ENCODE measurements around the gene ZFP36L1. TPM values are rescaled to one million over a fixed set of nuclear protein-coding genes. Genes with fewer than 3 reads are reported as not detected.

Gene ZFP36L1
- total RNA-seq, 1 donor from 2014 or later, result 73.4 TPM

DNA sequence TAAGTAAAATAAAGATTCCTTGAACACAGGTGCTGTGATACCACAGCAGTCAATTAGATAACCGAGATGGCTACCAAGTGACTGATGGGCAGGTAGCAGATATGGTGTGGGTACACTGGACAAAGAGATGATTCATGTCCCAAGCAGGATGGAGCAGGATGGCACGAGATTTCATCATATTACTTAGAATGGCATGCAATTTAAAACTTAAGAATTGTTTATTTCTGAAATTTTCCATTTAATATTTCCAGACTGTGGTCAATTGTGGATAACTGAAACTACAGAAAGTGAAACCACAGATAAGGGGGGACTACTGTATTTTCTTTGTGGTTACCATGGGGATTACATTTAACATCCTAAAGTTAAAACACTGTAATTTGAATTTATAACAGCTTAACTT, 7.5 kb upstream of the ZFP36L1 start:
- no peaks in the 10 kb centered on the region for H3K27me3 Mint-ChIP-seq (ENCODE audit: low read depth)
- intact Hi-C loops (cut with micrococcal nuclease), result no loop called here
- peaks cover 34% of the 10 kb centered on the region for H3K9me3 Mint-ChIP-seq
- H3K27ac Mint-ChIP-seq, result no peak overlapping the region
- peaks cover 18% of the 10 kb centered on the region for H3K36me3 Mint-ChIP-seq (ENCODE audit: low read depth)
- no peak for DNase-seq (ENCODE audit: low spot score)
- no peak overlapping the region for H3K4me3 Mint-ChIP-seq (ENCODE audit: low read depth)
- H3K4me1 Mint-ChIP-seq (ENCODE audit: low read depth), result peaks cover 25% of the 10 kb centered on the region

DNA sequence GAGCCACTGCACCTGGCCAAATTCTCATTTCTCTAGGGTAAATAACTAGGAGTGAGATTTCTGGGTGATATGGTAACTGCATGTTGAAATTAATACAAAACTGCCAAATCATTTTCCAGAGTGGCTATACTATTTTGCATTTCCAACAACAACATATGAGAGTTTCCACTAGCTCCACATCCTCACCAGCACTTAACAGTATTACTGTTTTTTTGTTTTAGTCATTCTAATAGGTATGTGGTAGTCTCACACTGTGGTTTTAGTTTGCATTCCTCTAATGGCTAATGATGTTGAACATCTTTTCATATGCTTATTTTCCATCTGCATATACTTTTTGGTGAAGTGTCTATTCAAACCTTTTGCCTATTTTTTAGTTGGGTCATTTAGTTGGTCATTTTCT, 5.8 kb upstream of the ZFP36L1 start:
- H3K27ac Mint-ChIP-seq, result peak overlapping the region; percentile 26
- intact Hi-C loops (cut with micrococcal nuclease), result loop anchor here (5.0 kb wide), 1 partner anchor 566 kb away; no protein-coding TSS in a partner anchor
- peaks cover 18% of the 10 kb centered on the region for H3K36me3 Mint-ChIP-seq (ENCODE audit: low read depth)
- H3K4me1 Mint-ChIP-seq (ENCODE audit: low read depth), result peaks cover 34% of the 10 kb centered on the region
- DNase-seq (ENCODE audit: low spot score), result no peak
- H3K9me3 Mint-ChIP-seq, result peaks cover 24% of the 10 kb centered on the region
- no peaks in the 10 kb centered on the region for H3K27me3 Mint-ChIP-seq (ENCODE audit: low read depth)
- H3K4me3 Mint-ChIP-seq (ENCODE audit: low read depth), result no peak overlapping the region

DNA sequence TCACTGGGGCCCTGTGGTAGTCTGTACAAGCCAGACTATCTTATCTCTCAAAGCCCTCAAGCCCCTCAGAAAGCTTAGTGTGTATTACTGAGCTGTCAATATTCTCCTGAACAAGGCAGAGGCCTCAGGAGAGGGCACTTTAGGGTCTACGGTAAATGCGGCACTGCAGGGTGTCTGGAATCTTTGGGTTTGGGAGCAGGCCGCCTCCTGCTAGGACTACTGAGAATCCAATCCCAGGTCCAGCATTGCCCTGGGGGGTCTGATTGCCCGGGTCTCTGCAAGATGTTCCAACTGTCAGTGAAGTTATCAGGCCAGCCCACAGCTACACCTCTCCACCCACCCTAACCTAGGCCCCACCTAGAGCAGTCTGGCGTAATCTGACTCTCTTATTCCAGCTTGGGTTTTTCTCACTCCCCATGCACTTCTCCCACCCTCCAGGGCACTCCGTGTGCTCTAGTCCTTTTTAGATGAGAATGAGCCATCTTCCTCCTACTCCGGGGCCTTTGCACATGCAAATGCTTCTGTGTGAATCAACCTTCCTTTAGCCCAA, 4.3 kb upstream of the ZFP36L1 start:
- intact Hi-C loops (cut with micrococcal nuclease), result loop anchor here (5.0 kb wide), 1 partner anchor 565 kb away; no protein-coding TSS in a partner anchor
- peak overlapping the region; percentile 18 for H3K4me3 Mint-ChIP-seq (ENCODE audit: low read depth)
- H3K9me3 Mint-ChIP-seq, result peaks cover 15% of the 10 kb centered on the region
- peak overlapping the region; percentile 99 for H3K27ac Mint-ChIP-seq
- H3K36me3 Mint-ChIP-seq (ENCODE audit: low read depth), result peaks cover 13% of the 10 kb centered on the region
- no peak for DNase-seq (ENCODE audit: low spot score)
- H3K4me1 Mint-ChIP-seq (ENCODE audit: low read depth), result peaks cover 36% of the 10 kb centered on the region
- no peaks in the 10 kb centered on the region for H3K27me3 Mint-ChIP-seq (ENCODE audit: low read depth)

DNA sequence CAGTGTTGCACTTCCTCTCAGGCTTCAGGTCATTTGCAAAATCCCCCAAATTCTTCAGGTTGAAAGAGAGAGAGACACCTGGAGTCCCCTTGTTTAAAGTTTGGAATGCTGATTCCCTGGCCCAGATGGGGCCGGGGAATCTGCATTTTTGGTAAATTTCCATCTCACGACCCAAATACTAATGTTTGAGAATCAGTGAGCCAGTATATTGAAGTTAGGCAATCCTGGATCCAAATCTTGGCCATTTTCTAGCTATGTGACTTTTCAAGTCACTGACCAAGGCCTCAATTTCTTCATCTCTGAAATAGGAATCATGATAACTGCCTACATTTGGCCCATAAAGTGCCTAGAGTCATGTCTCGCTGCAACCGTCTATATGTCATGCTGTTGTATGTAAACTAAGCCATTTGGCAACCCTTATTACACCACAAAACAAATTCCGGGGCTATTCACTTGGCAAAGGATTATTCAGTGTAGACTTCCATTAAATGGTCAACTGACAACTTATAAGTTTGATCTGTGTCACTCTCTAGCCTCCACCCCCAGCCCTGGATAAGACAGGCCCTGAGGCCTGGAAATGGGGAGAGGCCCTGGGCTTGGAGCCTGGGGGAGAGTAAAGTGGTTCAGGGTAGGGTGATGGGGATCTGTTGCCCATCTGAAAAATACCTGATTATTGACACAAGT, 3.7 kb upstream of the ZFP36L1 start:
- peak overlapping the region; percentile 79 for H3K4me3 Mint-ChIP-seq (ENCODE audit: low read depth)
- no peak for DNase-seq (ENCODE audit: low spot score)
- peak overlapping the region; percentile 99 for H3K27ac Mint-ChIP-seq
- H3K4me1 Mint-ChIP-seq (ENCODE audit: low read depth), result peaks cover 33% of the 10 kb centered on the region
- intact Hi-C loops (cut with micrococcal nuclease), result loop anchor here (1.0 to 5.0 kb wide), 2 partner anchors 19 to 564 kb away; no protein-coding TSS in a partner anchor
- H3K27me3 Mint-ChIP-seq (ENCODE audit: low read depth), result no peaks in the 10 kb centered on the region
- H3K9me3 Mint-ChIP-seq, result peaks cover 9% of the 10 kb centered on the region
- peaks cover 10% of the 10 kb centered on the region for H3K36me3 Mint-ChIP-seq (ENCODE audit: low read depth)

DNA sequence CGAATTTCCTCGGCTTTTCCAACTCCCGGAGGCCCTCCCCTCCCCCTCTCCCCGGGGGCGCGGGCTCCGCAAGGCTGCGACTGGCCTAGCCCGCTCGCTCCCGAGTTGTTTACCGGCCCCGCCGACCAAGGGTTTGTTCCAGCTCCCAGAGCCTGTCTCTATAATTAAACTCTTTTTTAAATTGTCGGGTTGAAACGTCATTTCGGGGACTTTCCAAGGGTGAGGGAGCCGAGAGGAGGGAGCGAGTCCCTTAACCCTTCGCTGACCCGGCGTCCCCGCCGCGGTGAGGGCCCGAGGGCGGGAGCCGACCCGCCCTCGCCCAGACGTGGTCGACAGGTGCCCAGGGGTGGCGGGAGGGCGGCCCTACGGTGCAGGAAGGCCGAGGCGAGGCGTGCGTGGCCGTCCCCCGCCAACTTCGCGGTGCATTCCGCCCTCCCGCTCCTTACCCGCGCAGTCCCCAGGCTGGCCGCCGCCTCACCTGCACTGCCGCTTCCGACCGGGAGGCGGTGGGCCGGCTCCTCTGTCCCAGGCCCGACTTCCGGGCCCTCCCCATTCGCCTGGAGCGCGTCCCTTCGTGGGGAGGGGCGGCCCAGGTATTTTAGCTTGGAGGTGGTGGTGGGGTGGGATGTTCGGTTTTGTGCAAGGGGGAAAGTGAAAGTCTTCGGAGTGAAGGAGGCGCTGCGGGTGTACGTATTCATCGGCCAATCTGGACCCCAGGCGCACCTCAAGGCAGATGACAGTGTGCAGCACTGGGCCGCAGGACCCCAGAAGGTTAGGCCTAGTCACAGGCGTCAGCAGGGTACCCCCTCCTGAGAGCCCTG, 2.9 kb upstream of the ZFP36L1 start:
- Mint-ChIP-seq H3K4me1 (ENCODE audit: low read depth) (peaks cover 34% of the 10 kb centered on the region), H3K9me3 (peaks cover 6% of the 10 kb centered on the region), H3K4me3 (ENCODE audit: low read depth) (peak overlapping the region; percentile 84), H3K27ac (peak overlapping the region; percentile 99), H3K36me3 (ENCODE audit: low read depth) (peaks cover 14% of the 10 kb centered on the region), H3K27me3 (ENCODE audit: low read depth) (no peaks in the 10 kb centered on the region)
- intact Hi-C loops (cut with micrococcal nuclease), result loop anchor here (1.0 to 5.0 kb wide), 2 partner anchors 19 to 564 kb away; no protein-coding TSS in a partner anchor
- peak; percentile 78 for DNase-seq (ENCODE audit: low spot score)

DNA sequence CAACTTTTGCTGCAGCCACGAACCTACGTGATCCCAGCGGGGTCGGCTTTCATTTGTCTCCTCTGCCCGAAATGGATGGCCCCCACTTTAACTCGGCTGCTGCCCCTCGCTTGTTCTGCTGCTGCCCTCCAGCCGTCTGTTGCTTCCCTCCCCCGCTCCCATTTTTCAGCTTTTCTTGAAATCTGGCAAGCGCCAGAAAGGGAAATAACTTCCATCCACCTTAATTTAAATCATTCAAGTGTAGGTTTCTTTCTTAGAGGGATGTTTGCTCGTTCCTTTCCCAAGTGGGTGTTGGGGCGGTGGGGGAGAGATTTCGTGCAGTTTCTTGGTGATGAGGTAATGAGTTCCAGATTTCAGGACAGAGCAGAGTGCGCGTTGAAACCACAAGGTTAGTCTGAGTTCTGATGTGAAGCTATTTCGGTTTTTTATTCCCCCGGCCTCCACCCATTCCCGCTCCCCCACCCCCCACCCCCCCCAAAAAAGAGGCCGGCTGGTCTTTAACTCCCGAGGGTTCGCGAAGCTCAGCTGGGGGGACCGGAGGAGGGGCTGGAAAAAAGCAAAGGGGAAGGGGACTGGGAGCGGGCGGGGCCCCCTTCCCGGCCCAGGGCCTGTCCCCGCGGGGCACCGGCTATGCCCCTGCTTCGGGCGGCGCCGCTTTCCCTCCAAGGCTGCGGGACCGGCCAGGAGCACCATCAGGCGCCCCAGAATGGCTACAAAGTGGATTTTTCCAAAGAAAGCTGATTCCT, 2.2 kb upstream of the ZFP36L1 start:
- no peak for DNase-seq (ENCODE audit: low spot score)
- peak overlapping the region; percentile 92 for H3K4me3 Mint-ChIP-seq (ENCODE audit: low read depth)
- peaks cover 6% of the 10 kb centered on the region for H3K9me3 Mint-ChIP-seq
- no peaks in the 10 kb centered on the region for H3K27me3 Mint-ChIP-seq (ENCODE audit: low read depth)
- intact Hi-C loops (cut with micrococcal nuclease), result loop anchor here (1.0 to 5.0 kb wide), 4 partner anchors 110 to 978 kb away; partner anchors contain the start of genes RAD51B and ZFYVE26
- peak overlapping the region; percentile 99 for H3K27ac Mint-ChIP-seq
- H3K4me1 Mint-ChIP-seq (ENCODE audit: low read depth), result peaks cover 34% of the 10 kb centered on the region
- peaks cover 18% of the 10 kb centered on the region for H3K36me3 Mint-ChIP-seq (ENCODE audit: low read depth)

DNA sequence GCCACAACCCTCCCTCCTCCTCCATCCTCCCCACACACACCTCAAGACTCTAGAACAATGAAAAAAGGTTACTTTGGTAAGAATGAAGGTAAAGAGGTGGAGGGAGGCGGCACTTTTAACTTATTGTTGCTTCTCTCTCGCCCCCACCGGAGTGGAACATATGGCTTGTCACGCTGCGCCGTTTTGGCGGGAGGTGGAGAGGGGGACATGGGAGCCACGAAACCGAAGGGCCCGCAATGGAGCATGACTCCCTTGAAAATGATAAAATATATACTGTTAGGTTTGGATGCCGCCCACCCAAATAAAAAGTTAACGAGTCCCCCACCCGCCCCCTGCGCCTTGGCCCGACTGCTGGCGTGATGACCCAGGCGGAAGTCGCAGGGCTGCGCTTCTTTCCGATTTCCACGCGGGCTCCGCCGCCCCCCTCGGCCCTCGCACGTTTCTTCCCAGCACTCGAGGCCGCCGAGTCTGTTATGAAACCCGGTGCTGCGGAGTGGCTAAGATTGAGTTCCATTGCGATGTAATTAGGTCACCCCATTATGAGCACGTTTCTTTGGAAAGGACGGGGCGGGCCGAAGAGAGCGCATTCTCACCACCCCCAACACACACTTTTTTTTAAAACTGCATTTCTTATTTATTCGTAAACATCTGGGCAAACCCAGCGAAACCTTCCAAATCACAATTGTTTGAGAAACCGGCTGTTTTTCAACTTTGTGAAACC, 1.4 kb upstream of the ZFP36L1 start:
- Mint-ChIP-seq H3K36me3 (ENCODE audit: low read depth) (peaks cover 25% of the 10 kb centered on the region), H3K4me1 (ENCODE audit: low read depth) (peaks cover 38% of the 10 kb centered on the region), H3K9me3 (peaks cover 6% of the 10 kb centered on the region), H3K27ac (peak overlapping the region; percentile 99), H3K4me3 (ENCODE audit: low read depth) (peak overlapping the region; percentile 92), H3K27me3 (ENCODE audit: low read depth) (no peaks in the 10 kb centered on the region)
- peak; percentile 76 for DNase-seq (ENCODE audit: low spot score)
- intact Hi-C loops (cut with micrococcal nuclease), result loop anchor here (1.0 to 5.0 kb wide), 3 partner anchors 109 to 977 kb away; partner anchors contain the start of genes RAD51B and ZFYVE26

DNA sequence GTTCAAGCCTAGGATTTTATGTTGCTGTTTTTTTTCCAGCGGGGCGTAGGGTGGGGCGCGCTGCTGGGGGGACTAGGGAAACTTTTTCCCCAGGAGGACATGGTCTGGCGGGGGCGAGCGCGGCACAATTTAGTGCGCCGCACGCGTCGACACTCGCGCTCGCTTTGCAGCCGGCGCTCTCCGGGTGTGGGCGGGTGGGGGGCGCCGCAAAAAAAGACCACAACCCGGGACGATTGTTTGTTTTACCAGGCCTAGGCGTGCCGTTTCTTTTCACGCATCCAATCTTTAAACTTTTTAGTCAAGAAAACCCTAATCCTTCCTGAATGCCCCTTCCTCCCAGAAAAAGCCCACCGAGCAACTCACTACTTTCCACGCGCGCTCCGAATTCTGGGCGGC, 865 bp upstream of the ZFP36L1 start:
- Mint-ChIP-seq H3K4me1 (ENCODE audit: low read depth) (peaks cover 43% of the 10 kb centered on the region), H3K27ac (peak overlapping the region; percentile 99), H3K4me3 (ENCODE audit: low read depth) (peak overlapping the region; percentile 92), H3K36me3 (ENCODE audit: low read depth) (peaks cover 31% of the 10 kb centered on the region), H3K9me3 (peaks cover 2% of the 10 kb centered on the region), H3K27me3 (ENCODE audit: low read depth) (no peaks in the 10 kb centered on the region)
- DNase-seq (ENCODE audit: low spot score), result no peak
- intact Hi-C loops (cut with micrococcal nuclease), result loop anchor here (1.0 to 5.0 kb wide), 6 partner anchors 11 to 976 kb away; partner anchors contain the start of genes RAD51B and ZFYVE26

DNA sequence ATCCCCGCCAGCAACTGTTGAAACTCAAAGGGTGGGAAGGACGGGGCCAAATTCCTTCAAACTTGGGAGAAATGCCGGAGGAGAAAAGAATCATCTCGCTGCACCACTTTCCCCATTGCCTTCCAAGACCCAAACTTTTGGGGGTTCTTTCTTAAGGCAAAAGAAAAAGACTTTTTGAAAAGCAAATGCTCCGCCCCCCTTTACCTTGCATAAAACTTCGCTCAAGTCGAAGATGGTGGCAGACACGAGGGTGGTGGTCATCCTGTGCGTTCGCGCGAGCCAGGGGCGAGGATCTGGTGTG, 239 bp downstream of the ZFP36L1 start:
- Mint-ChIP-seq H3K27me3 (ENCODE audit: low read depth) (no peaks in the 10 kb centered on the region), H3K9me3 (no peaks in the 10 kb centered on the region), H3K4me3 (ENCODE audit: low read depth) (peak overlapping the region; percentile 92), H3K4me1 (ENCODE audit: low read depth) (peaks cover 47% of the 10 kb centered on the region), H3K27ac (peak overlapping the region; percentile 99), H3K36me3 (ENCODE audit: low read depth) (peaks cover 40% of the 10 kb centered on the region)
- DNase-seq (ENCODE audit: low spot score), result no peak
- intact Hi-C loops (cut with micrococcal nuclease), result loop anchor here (5.0 kb wide), 2 partner anchors 325 to 975 kb away; partner anchors contain the start of genes RAD51B and ZFYVE26

DNA sequence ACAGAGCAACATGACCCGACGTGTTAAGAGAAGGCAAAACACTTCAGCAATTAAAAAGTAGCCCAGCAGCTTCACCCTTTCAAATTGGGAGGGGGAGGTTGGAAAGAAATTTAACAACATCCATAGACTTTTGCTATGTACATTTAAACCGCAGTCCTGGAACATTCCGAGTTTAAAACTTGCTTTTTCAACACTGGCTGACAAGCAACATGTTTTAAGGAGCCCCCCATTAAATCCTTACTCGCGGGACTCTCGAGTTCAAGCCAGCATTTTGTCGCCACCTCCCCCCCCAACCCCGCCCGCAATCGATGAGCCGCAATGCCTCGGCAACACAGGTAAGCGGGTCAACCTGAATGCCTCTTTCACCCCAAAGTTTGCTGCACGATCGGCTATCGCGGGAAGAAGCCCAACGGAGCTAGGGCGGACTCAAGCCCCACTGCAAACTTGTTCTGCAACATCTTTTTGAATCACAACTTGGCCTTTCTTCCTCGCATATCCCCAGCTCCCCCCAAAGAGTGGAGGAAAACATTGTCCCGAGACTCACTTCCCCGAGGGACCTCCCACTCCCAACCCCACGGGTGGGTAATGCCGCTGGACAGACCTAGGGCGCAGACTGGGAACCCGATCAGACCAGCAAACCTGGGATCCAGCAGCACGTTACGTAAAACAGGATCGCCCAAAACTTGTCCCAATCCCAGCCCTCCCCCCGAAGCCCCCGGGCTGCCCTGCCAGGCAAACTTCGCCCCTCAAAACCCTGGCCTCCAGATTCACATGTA, 777 bp downstream of the ZFP36L1 start:
- no peaks in the 10 kb centered on the region for H3K27me3 Mint-ChIP-seq (ENCODE audit: low read depth)
- DNase-seq (ENCODE audit: low spot score), result no peak
- peak overlapping the region; percentile 99 for H3K27ac Mint-ChIP-seq
- intact Hi-C loops (cut with micrococcal nuclease), result loop anchor here (2.0 to 5.0 kb wide), 4 partner anchors 73 to 975 kb away; partner anchors contain the start of genes RAD51B and ZFYVE26
- no peaks in the 10 kb centered on the region for H3K9me3 Mint-ChIP-seq
- peaks cover 45% of the 10 kb centered on the region for H3K36me3 Mint-ChIP-seq (ENCODE audit: low read depth)
- H3K4me1 Mint-ChIP-seq (ENCODE audit: low read depth), result peaks cover 47% of the 10 kb centered on the region
- peak overlapping the region; percentile 92 for H3K4me3 Mint-ChIP-seq (ENCODE audit: low read depth)

All from activated T-helper 2 cell treated with anti-CD3 and anti-CD28 coated beads, Interferon-gamma antibody, Interleukin-2, Interleukin-4, amounts not matched to agents 10 μg/mL and 5 μg/mL and 100 μg/mL, durations not matched to agents 14 hours and 24 hours and 36 hours (primary cell).